ENCODE data around the gene C8B.

GRCh38 chr1:56915960-56916359 is 49.9 kb downstream of the C8B start:
- TF ChIP-seq CTCF (IDR thresholded peaks at IDR 0.05), result no peak
- TF ChIP-seq POLR2A (IDR thresholded peaks at IDR 0.05), result no peak
- TF ChIP-seq POLR2AphosphoS5 (IDR thresholded peaks at IDR 0.05), result no peak
- TF ChIP-seq EP300 (IDR thresholded peaks at IDR 0.05), result no peak
